Measurements from ENCODE around the gene FRYL.

- TF ChIP-seq CTCF (IDR thresholded peaks at IDR 0.05; ENCODE audit: insufficient read depth, low read length): no peak
- no peak for TF ChIP-seq REST (IDR thresholded peaks at IDR 0.05; ENCODE audit: insufficient replicate concordance, low read depth)
- no peak for TF ChIP-seq POLR2AphosphoS5 (IDR thresholded peaks at IDR 0.05; ENCODE audit: low read depth)
Observed at GRCh38 chr4:48490680-48491513, 289.2 kb downstream of the FRYL start.
